Epithelial cell of esophagus (primary cell): ENCODE results near the gene TTLL1.
A peak's percentile ranks its signal among the peaks of the same experiment; 100 is the strongest.

Source experiments
- DNase-seq: peaks from one replicate; pipeline ENCODE4 v3.0.0; 2010; ENCODE audit warnings: low read depth
- H3K4me3 ChIP-seq: 2 replicates; pipeline ENCODE4 v1.5.1; 2011; ENCODE audit warnings: mild to moderate bottlenecking, low read length, control low read depth
- CTCF ChIP-seq: IDR thresholded peaks from 2 replicates; pipeline ENCODE4 v1.5.1; 2011; ENCODE audit warnings: low read depth, mild to moderate bottlenecking, low read length, control low read depth, inconsistent platforms; ENCODE audit not compliant: insufficient read depth; ENCODE audit errors: missing control alignments

Gene TTLL1

GRCh38 chr22:43099095-43099494, 9.9 kb upstream of the TTLL1 start:
- TF ChIP-seq CTCF = no peak
- H3K4me3 ChIP-seq = no peak overlapping the region
- DNase-seq = no peak

GRCh38 chr22:43098356-43098755, 9.2 kb upstream of the TTLL1 start:
- TF ChIP-seq CTCF = no peak
- DNase-seq = peak; percentile 37

GRCh38 chr22:43096420-43096819, 7.2 kb upstream of the TTLL1 start:
- no peak overlapping the region for H3K4me3 ChIP-seq
- no peak for DNase-seq
- no peak for TF ChIP-seq CTCF

More at GRCh38 chr22:43098356-43098755, 9.2 kb upstream of the TTLL1 start:
- no peak overlapping the region for H3K4me3 ChIP-seq

- DNase-seq = no peak
- TF ChIP-seq CTCF = no peak
- no peak overlapping the region for H3K4me3 ChIP-seq
Measured at GRCh38 chr22:43094551-43094950, 5.4 kb upstream of the TTLL1 start.

GRCh38 chr22:43094085-43094484, 4.9 kb upstream of the TTLL1 start:
- peak; percentile 46 for TF ChIP-seq CTCF
- no peak overlapping the region for H3K4me3 ChIP-seq
- DNase-seq = peak; percentile 93

GRCh38 chr22:43092085-43092484, 2.9 kb upstream of the TTLL1 start:
- peak; percentile 48 for DNase-seq
- no peak for TF ChIP-seq CTCF
- H3K4me3 ChIP-seq = no peak overlapping the region

- DNase-seq = peak; percentile 92
- peak; percentile 69 for TF ChIP-seq CTCF
- no peak overlapping the region for H3K4me3 ChIP-seq
Measured at GRCh38 chr22:43090130-43090789, 1.1 kb upstream of the TTLL1 start.
